ENCODE measurements around the gene GUCA1A. TPM values are rescaled to one million over a fixed set of nuclear protein-coding genes. Genes with fewer than 3 reads are reported as not detected.
A peak's percentile ranks its signal among the peaks of the same experiment; 100 is the strongest.

Gene GUCA1A
- total RNA-seq, 1 experiment from 2014 or later: not detected

GRCh38 chr6:42217519-42218367 lies 44.6 kb downstream of the GUCA1A start, which contains the start of gene MRPS10:
Gene MRPS10 (minus strand): TSS chr6:42217861. CDS start chr6:42217849, 12 bp downstream.
- BruUV-seq (replicated peaks): TSS peak; percentile 72
- CTCF ChIA-PET: interaction anchor here (0.6 to 1.5 kb wide), 5 partner anchors 12 to 330 kb away, joined by 3 to 6 read pairs (median 5); no protein-coding TSS in a partner anchor
- peak within 1 kb of the TSS; percentile 99 for H3K27ac Mint-ChIP-seq (ENCODE audit: unreplicated experiment)
- H3K4me1 Mint-ChIP-seq (ENCODE audit: low read depth, unreplicated experiment): peaks cover 33% of the 10 kb centered on the region
- H3K36me3 Mint-ChIP-seq (ENCODE audit: insufficient read depth, unreplicated experiment): peaks cover 39% of the 10 kb centered on the region
- H3K4me3 Mint-ChIP-seq (ENCODE audit: low read depth, unreplicated experiment): peak within 1 kb of the TSS; percentile 96
- H3K27me3 Mint-ChIP-seq (ENCODE audit: unreplicated experiment): no peaks in the 10 kb centered on the region
- no peaks in the 10 kb centered on the region for H3K9me3 Mint-ChIP-seq (ENCODE audit: low read depth, unreplicated experiment)
- peak; percentile 95 for DNase-seq
- TF ChIP-seq CTCF (IDR thresholded peaks at IDR 0.05; ENCODE audit: unreplicated experiment): no peak
- intact Hi-C loops (cut with micrococcal nuclease; ENCODE audit: unreplicated experiment): loop anchor here (10.0 kb wide), 2 partner anchors 433 to 657 kb away; partner anchors contain the start of genes PRICKLE4, RPL7L1 and TOMM6

GRCh38 chr6:42220807-42221206 lies 47.6 kb downstream of the GUCA1A start:
- Mint-ChIP-seq H3K36me3 (ENCODE audit: insufficient read depth, unreplicated experiment) (peaks cover 31% of the 10 kb centered on the region), H3K4me3 (ENCODE audit: low read depth, unreplicated experiment) (no peak overlapping the region), H3K9me3 (ENCODE audit: low read depth, unreplicated experiment) (no peaks in the 10 kb centered on the region), H3K4me1 (ENCODE audit: low read depth, unreplicated experiment) (peaks cover 52% of the 10 kb centered on the region), H3K27me3 (ENCODE audit: unreplicated experiment) (no peaks in the 10 kb centered on the region), H3K27ac (ENCODE audit: unreplicated experiment) (peak overlapping the region; percentile 19)
- CTCF ChIA-PET: no interaction called here
- intact Hi-C loops (cut with micrococcal nuclease; ENCODE audit: unreplicated experiment): loop anchor here (10.0 kb wide), 1 partner anchor 314 kb away; no protein-coding TSS in a partner anchor
- TF ChIP-seq CTCF (IDR thresholded peaks at IDR 0.05; ENCODE audit: unreplicated experiment): no peak
- BruUV-seq (replicated peaks): no TSS peak
- peak; percentile 31 for DNase-seq

GRCh38 chr6:42221546-42221945 lies 48.4 kb downstream of the GUCA1A start:
- BruUV-seq (replicated peaks): no TSS peak
- no peak for DNase-seq
- no peaks in the 10 kb centered on the region for H3K9me3 Mint-ChIP-seq (ENCODE audit: low read depth, unreplicated experiment)
- H3K4me1 Mint-ChIP-seq (ENCODE audit: low read depth, unreplicated experiment): peaks cover 59% of the 10 kb centered on the region
- peaks cover 26% of the 10 kb centered on the region for H3K36me3 Mint-ChIP-seq (ENCODE audit: insufficient read depth, unreplicated experiment)
- no peak overlapping the region for H3K27ac Mint-ChIP-seq (ENCODE audit: unreplicated experiment)
- no peaks in the 10 kb centered on the region for H3K27me3 Mint-ChIP-seq (ENCODE audit: unreplicated experiment)
- intact Hi-C loops (cut with micrococcal nuclease; ENCODE audit: unreplicated experiment): loop anchor here (10.0 kb wide), 1 partner anchor 313 kb away; no protein-coding TSS in a partner anchor
- no peak overlapping the region for H3K4me3 Mint-ChIP-seq (ENCODE audit: low read depth, unreplicated experiment)
- no peak for TF ChIP-seq CTCF (IDR thresholded peaks at IDR 0.05; ENCODE audit: unreplicated experiment)
- CTCF ChIA-PET: interaction anchor here (0.5 kb wide), 1 partner anchor 524 kb away, joined by 6 read pairs; the partner anchor contains the start of gene TBCC

GRCh38 chr6:42222448-42222847 lies 49.3 kb downstream of the GUCA1A start:
- CTCF ChIA-PET: interaction anchor here (0.6 kb wide), 1 partner anchor 606 kb away, joined by 4 read pairs; no protein-coding TSS in a partner anchor
- DNase-seq: no peak
- peak overlapping the region; percentile 54 for H3K27ac Mint-ChIP-seq (ENCODE audit: unreplicated experiment)
- no peak overlapping the region for H3K4me3 Mint-ChIP-seq (ENCODE audit: low read depth, unreplicated experiment)
- no peak for TF ChIP-seq CTCF (IDR thresholded peaks at IDR 0.05; ENCODE audit: unreplicated experiment)
- no peaks in the 10 kb centered on the region for H3K27me3 Mint-ChIP-seq (ENCODE audit: unreplicated experiment)
- peaks cover 68% of the 10 kb centered on the region for H3K4me1 Mint-ChIP-seq (ENCODE audit: low read depth, unreplicated experiment)
- intact Hi-C loops (cut with micrococcal nuclease; ENCODE audit: unreplicated experiment): loop anchor here (10.0 kb wide), 1 partner anchor 312 kb away; no protein-coding TSS in a partner anchor
- no TSS peak for BruUV-seq (replicated peaks)
- H3K36me3 Mint-ChIP-seq (ENCODE audit: insufficient read depth, unreplicated experiment): peaks cover 26% of the 10 kb centered on the region
- no peaks in the 10 kb centered on the region for H3K9me3 Mint-ChIP-seq (ENCODE audit: low read depth, unreplicated experiment)

All from Calu3 (cell line).